GM18873 (cell line): ENCODE measurements around the gene GPR52.
"Not testable (repeated sequence)": the region's sequence is repeated elsewhere in the genome, so short reads cannot be mapped to it uniquely, and the experiment has no call there.

Source experiments
- ATAC-seq: cut with Tn5 transposase; IDR thresholded peaks from one replicate; pipeline ENCODE4 v1.9.1; 2021; ENCODE audit warnings: mild to moderate bottlenecking, moderate library complexity, moderate number of reproducible peaks; ENCODE audit not compliant: unreplicated experiment, low FRiP score

Gene GPR52

GRCh38 chr1:174447866-174448530 lies at the start of gene GPR52:
TSS of gene GPR52 (plus strand) at chr1:174447964. CDS start at chr1:174448112, 148 bp downstream.
- no peak for ATAC-seq

DNA sequence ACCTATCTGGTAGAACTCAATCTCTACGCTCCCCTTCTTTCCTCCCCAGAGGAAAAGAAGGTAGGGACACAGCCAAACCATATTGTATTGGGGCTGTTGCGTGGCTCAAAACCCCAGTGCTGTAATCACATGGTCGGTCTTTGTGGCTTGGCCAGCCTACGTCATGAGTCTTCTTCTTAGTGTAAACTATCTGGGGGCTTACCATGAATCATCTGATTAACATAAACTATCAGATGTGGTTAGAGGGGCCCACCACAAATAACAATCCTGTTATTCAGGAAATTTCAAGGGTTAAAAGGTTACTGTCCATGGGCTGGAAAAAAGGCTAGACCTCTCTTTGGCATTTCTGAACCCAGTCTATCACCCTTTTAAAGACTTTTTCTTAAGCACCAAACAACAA lies 49.5 kb upstream of the GPR52 start:
- ATAC-seq, result no peak

DNA sequence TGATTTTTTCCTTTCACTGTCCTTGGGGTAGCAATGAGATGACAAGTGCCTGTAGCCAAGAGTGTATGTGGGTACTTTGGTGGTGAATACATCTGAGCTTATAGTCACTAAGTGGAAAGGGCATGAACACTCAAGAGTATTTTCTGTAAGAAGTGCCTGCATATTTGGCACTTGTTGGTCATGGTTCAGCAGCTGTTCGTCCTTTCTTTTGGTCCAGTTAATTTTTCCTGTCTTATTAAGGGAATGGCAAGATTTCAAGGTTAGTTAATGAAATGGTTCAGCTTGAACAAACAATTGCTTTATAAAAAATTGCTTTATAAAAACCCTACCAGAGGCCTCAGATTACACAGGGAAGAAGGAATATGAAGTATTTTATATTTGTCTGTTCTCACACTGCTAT lies 48.6 kb upstream of the GPR52 start:
- no peak for ATAC-seq

- ATAC-seq, result no peak
Observed at GRCh38 chr1:174401075-174401474, 46.7 kb upstream of the GPR52 start.

DNA sequence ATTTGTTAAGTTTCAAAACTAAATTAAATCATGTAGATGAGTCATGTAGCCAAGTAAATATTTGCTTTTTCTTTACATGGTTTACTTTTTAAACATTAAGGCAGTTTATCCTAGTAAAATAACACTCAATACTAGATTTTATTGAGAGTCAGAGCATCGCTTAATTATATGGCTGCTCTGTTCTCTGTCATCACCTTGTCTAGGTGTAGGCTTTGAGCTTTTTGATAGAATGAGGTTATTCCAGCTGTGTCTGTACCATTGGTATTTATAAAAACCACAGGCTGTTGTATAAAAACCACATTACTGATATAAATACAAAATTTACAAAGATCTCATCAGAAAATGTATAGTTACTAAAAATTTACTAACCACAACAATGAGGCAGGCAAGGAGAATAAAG lies 42.5 kb upstream of the GPR52 start:
- ATAC-seq, result no peak

DNA sequence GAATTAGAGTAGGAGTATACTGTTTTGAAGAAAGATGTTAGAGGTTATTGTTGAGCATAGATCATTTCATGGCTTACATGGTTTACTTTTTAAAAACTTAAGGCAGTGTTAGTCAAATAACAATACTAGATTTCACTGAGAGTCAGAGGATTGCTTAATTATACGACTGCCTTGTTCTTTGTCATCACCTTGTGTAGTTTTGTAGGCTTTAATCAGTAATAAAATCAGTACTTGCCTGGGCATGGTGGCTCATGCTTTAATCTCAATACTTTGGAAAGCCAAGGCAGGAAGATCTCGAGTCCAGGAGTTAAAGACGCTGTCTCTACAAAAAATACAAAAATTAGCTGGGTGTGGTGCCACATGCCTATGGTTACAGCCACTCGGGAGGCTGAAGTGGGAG lies 41.3 kb upstream of the GPR52 start:
- ATAC-seq, result no peak

DNA sequence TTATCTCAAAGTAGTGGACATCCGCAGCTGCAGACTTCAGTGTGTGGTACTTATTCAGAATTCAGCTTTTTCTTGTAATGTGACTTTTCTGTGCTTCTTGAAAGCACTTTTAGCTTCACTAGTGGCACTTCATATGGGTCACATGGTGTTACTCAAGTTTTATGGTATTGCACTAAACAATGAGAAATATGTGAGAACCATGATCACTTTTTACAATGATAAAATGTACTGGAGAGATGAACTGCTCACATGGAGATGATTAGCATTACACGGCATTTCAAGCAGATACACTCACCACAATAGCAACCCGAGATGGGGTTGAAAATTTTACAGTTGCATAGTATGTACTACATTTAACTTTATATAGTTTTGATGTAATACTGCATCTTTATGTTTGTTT lies 40.1 kb upstream of the GPR52 start:
- no peak for ATAC-seq

- ATAC-seq, result no peak
Observed at GRCh38 chr1:174408146-174408545, 39.6 kb upstream of the GPR52 start.

DNA sequence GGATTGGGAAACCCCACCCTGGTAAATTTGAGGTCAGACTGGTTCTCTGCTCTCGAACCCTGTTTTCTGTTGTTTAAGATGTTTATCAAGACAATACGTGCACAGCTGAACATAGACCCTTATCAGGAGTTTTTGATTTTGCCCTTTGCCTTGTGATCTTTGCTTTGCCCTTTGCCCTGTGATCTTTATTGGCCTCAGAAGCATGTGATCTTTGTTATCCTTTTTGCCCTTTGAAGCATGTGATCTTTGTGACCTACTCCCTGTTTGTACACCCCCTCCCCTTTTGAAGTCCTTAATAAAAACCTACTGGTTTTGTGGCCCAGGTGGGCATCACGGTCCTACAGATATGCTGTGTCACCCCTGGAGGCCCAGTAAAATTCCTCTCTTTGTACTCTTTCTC lies 38.0 kb upstream of the GPR52 start:
- ATAC-seq, result not testable (repeated sequence)

DNA sequence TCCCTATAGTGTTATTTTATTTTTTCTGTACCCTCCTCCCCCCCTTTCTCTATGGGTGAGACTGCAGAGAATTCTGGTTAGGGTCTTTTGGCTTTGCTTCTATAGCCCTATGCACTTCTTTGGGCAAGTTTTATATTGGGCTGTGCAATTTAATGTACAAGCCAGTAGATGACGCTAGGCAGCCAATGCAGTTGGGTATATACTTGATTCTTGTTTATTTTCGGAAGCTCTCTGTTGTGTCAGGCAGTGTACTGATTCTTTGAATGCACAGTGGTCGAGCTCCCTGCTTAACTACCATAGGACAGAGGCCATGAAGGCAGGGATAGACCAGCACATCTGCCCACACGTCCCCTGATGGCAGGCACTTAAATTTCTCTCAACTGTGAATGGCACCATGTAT lies 34.1 kb upstream of the GPR52 start:
- ATAC-seq, result no peak

- ATAC-seq, result no peak
Observed at GRCh38 chr1:174414203-174414602, 33.6 kb upstream of the GPR52 start.

GRCh38 chr1:174415506-174415905 lies 32.3 kb upstream of the GPR52 start:
- ATAC-seq, result no peak

- ATAC-seq, result no peak
Observed at GRCh38 chr1:174417921-174418320, 29.8 kb upstream of the GPR52 start.

DNA sequence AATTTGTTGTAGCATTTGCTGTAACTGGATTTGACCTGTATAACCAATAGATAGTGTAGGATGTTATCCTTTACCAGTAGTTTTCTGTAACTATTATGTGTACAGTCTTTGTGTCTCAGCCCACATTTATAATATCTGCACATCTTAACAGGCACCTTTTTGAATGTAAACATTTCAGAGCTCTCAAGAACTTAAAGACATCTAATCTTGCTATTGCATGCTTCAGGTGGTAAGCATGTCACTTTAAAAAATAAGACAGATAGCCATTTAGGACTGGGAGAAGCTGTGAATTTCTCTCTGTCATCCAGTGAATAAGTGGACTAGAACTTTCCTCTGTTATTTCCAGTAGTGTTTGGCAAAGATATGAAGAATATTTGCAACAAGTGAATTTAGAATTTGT lies 22.6 kb upstream of the GPR52 start:
- ATAC-seq, result no peak

GRCh38 chr1:174426153-174426552 lies 21.6 kb upstream of the GPR52 start:
- no peak for ATAC-seq

DNA sequence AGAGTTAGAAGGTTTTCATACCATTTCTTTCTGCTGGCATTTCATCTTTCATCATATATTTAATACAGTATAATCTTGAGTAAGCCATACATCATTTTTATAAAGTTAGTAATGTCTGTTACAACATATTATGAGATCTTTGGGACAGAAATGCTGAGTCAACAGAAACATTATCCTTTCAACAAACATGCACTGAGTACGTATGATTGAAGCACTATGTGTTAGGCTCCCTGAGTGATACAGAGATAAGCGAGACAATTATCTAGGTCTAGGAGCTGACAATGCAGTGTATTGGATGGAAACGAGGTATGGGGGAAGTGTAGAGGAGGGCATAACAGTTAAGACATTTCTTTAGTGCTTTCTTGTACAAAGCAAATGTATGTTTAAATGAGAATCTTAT lies 19.7 kb upstream of the GPR52 start:
- no peak for ATAC-seq

DNA sequence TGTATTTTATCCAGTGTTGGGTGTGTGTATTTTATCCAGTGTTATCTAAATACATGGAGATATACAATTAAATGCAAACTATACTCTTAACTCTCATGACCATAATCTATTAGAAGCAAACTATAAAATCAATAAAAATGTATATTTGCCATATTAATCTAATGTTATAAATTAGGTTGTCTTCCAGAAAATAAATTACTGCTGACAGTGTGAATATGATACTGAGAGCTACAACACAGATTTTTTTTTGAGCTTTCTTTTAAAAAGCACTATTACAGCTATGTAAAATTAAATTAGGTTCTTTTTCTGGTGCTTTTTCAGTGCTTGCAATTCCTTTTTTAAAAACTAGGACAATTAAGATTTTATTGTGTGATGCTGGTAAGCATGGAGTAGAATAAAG lies 19.0 kb upstream of the GPR52 start:
- no peak for ATAC-seq

DNA sequence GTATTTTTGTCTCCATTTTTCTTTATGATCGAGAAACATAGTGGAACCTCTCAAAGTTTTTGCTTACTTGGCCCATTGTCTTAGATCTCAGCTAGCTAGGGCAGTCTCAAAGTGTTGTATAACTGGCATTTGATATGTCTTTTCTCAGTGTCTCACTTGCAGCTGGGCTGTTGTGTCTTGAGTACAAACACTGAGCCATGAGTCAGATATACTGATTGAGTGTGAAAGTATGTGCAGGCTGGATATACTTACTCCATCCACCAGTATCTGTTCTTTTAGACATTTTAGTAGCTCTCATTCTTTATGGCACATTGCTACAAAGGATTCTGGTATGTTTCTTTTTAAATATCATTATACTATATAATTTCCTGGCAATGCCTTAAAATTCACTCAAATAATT lies 14.3 kb upstream of the GPR52 start:
- ATAC-seq, result no peak

DNA sequence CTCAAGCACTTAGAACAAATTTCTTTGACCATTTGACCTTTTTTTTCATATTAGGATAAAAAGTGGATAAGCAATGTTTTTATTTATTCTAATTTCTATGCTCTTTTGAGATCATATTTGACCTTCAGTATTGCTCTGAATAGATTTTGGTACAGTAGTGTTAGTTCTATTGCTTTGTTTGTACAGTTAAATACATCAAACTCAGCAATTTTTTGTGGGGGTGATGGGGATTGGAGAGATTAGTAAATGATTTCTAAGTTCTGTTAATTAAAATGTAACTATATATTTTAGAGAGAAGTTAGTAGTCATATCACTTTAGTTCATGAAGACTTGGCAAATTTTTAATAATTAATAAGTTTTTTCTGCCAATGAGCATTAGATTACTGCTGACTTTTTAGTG lies 2.4 kb upstream of the GPR52 start:
- no peak for ATAC-seq

DNA sequence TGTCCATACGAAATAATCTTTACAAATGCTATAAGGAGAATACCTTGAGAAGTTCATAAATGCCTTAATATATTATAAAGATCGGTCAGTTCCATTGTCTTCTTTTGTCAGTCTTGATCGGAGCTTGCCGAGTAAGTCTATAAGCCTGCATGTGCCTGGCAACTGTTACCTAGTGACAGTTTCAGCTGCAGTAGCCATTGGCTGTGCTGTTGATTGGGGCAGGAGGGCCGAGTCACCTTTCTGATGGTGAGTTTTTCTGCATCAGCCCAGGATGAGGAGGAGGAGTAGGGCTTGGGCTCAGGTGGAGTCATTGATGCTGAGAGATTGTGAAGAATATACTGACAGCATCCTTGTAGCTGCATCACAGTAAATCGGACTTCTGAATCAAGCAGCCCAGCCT lies 1.9 kb upstream of the GPR52 start:
- ATAC-seq, result no peak

GRCh38 chr1:174448531-174448883 lies 743 bp downstream of the GPR52 start:
- ATAC-seq, result no peak

DNA sequence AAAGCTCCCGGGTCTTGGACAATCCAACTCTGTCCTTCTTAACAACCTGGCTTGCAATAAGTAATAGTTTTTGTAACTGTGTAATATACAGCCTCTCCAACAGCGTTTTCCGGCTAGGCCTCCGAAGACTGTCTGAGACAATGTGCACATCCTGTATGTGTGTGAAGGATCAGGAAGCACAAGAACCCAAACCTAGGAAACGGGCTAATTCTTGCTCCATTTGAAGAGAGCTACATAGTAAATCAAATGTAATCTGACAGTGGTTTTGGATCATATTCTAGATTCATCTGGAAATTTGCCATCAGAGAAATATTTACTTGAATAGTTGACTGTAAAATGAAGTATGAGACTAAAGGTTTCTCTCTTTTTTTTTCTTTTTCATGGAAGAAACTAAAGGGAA lies 1.2 kb downstream of the GPR52 start:
- ATAC-seq, result no peak

DNA sequence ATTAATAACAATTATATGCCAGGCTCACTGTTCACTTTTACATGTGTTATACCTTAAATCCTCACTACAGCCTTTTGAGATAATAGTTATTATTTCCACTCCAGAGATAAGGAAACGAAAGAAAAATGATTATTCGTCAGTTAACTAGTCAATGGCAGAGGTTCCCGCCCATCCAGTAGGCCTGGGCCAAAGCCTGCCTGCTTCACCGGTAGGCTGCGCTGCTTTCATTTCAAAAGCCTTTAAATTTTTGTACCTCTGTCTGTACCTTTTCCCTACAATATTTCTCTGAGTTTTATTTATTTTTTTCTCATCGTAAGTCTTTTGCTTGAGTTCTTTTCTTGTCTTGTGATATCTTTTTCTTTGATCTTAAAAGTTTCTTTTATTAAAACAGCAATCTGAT lies 3.6 kb downstream of the GPR52 start:
- ATAC-seq, result no peak
